CD4-positive, alpha-beta T cell treated with Interleukin-12 subunit alpha and Interleukin-12 subunit beta, for 1 hour (primary cell): ENCODE results near the gene ANXA9.

ENCODE experiments used
- DNase-seq: peaks from one replicate; pipeline ENCODE4 v3.0.0-alpha.2; 2020

ANXA9 gene, protein sequence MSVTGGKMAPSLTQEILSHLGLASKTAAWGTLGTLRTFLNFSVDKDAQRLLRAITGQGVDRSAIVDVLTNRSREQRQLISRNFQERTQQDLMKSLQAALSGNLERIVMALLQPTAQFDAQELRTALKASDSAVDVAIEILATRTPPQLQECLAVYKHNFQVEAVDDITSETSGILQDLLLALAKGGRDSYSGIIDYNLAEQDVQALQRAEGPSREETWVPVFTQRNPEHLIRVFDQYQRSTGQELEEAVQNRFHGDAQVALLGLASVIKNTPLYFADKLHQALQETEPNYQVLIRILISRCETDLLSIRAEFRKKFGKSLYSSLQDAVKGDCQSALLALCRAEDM

GRCh38 chr1:150981805-150982712 lies at the start of gene ANXA9:
Gene ANXA9, plus strand, starts transcription at chr1:150982292. Its CDS starts 814 bp downstream, at chr1:150983106.
- no peak for DNase-seq

DNA sequence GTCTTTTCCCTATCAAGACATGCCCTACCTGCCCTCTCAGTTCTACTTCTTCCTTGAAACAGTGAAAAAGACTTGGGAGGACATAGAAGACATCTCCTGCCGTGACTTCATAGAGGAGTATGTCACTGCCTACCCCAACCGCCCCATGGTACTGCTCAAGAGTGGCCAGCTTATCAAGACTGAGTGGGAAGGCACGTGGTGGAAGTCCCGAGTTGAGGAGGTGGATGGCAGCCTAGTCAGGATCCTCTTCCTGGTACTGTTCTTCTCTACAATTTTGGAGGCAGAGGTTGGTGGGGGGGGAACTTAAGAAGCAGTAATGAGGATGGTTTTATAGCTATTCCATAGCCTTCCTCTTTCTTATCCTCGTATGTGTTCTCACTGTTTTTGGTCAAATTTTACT lies 37.2 kb upstream of the ANXA9 start:
- DNase-seq: no peak

DNA sequence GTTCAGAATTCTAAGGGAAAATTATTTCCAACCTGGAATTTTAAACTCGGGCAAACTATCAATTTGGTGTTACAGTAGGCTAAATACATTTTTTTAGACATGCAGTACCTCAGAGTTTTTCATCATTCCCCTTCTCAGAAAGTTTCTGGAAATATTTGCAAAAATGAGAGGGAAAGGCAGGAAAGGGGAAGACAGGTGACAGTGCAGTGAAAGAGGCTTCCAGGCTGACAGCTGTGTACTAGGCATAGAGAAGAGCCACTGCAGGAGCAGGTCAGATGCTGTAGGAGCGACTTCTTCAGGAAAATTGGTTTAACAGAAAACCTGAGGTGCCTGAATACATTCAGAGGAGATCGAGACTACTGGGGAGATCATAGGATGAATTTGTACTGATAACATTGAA lies 27.4 kb upstream of the ANXA9 start:
- DNase-seq: no peak

DNA sequence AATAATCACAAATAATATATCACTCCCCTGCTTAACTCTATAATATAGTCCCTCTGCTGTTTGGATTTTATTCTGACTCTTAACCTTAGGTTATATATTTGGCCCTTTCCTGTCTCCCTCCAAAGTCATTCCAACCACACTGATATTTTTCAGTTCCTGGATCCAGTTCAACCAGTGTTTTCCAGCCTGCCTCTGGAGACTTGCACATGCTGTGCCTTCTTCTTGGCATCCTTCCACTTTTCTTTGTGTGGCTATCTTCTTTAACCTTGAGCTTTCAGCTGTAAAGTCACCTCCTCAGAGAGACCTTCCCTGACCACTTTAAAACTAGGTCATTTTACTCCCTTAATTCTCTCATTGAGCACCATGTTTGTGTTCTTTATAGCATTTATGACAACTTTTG lies 26.8 kb upstream of the ANXA9 start:
- DNase-seq: no peak

GRCh38 chr1:150957666-150958065 lies 24.4 kb upstream of the ANXA9 start:
- DNase-seq: no peak

DNA sequence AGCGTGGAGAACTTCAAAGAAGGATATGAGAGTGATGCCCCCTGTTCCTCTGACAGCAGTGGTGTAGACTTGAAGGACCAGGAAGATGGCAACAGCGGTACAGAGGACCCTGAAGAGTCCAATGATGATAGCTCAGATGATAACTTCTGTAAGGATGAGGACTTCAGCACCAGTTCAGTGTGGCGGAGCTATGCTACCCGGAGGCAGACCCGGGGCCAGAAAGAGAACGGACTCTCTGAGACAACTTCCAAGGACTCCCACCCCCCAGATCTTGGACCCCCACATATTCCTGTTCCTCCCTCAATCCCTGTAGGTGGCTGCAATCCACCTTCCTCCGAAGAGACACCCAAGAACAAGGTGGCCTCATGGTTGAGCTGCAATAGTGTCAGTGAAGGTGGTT lies 21.4 kb upstream of the ANXA9 start:
- DNase-seq: no peak

- DNase-seq: no peak
Observed at GRCh38 chr1:150961756-150962155, 20.3 kb upstream of the ANXA9 start.

- no peak for DNase-seq
Observed at GRCh38 chr1:150963321-150964163, 18.6 kb upstream of the ANXA9 start.

DNA sequence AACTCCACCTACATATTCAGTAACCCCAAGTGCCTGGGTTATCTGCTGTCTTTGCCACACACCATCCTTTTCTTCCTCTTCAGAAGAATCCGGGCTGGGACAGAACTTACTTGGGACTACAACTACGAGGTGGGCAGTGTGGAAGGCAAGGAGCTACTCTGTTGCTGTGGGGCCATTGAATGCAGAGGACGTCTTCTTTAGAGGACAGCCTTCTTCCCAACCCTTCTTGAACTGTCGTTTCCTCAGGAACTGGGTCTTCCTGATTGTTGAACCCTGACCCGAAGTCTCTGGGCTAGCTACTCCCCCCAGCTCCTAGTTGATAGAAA lies 18.0 kb upstream of the ANXA9 start:
- no peak for DNase-seq

- DNase-seq: no peak
Observed at GRCh38 chr1:150965605-150966004, 16.5 kb upstream of the ANXA9 start.

- no peak for DNase-seq
Observed at GRCh38 chr1:150966011-150966410, 16.1 kb upstream of the ANXA9 start.

- no peak for DNase-seq
Observed at GRCh38 chr1:150967936-150968335, 14.2 kb upstream of the ANXA9 start.

- DNase-seq: no peak
Observed at GRCh38 chr1:150968491-150968890, 13.6 kb upstream of the ANXA9 start.

DNA sequence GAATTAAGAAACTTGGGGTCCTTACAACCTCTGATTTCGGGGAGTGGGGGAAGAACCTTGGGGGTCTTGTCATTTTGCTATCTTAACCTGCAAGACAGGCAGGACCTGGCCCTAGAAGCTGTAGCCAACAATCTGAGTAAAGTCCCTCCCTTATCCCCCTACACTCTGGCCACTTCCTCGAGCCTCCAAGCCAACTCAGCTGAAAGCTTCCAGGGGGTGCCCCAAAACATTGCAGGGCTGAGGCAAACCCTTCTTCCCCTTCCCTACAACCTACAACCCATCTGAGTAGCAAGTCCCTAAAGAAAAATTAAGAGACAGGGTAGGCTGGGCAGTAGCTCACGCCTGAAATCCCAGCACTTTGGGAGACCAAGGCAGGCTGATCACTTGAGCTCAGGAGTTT lies 12.5 kb upstream of the ANXA9 start:
- no peak for DNase-seq

GRCh38 chr1:150970808-150971582 lies 11.1 kb upstream of the ANXA9 start:
- DNase-seq: no peak

GRCh38 chr1:150971583-150972416 lies 10.3 kb upstream of the ANXA9 start:
- no peak for DNase-seq

DNA sequence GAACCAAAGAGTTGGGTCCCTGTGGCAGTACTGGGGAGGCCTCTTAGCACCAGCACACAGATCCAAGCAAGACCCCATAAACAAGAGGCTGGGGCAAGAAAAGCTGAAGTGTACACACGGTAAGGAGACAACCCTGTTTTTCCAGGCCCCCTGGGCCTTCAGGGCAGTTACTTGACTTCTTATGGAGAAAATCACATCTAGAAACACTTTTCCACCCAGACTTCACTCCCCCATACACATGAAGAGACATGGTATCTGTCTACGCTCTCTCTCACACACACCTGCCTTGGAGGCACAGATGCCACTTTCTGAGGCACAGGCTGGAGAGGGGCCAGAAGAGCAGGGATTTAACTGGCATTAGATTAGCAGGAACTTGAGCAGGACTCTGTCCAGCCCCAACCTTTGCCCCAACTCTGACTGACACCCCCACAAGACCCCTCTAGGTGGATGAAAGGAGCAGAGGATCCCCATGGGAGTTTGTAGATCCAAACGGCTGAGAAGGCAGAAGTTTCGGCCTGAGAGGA lies 9.6 kb upstream of the ANXA9 start:
- no peak for DNase-seq

GRCh38 chr1:150973258-150973835 lies 8.7 kb upstream of the ANXA9 start:
- DNase-seq: no peak

- peak; percentile 41 for DNase-seq
Observed at GRCh38 chr1:150973836-150974579, 8.1 kb upstream of the ANXA9 start.
